GM23338 (cell line): ENCODE data around the gene XDH. TPM values are rescaled to one million over a fixed set of nuclear protein-coding genes. Genes with fewer than 3 reads are reported as not detected.

ENCODE experiments used
- ATAC-seq: fragments of 200-7000 bp; cut with Tn5 transposase; 3 replicates; pipeline ENCODE4 v1.9.1; 2020
- DNase-seq: peaks from one replicate; pipeline ENCODE4 v3.0.0-alpha.2; 2015; ENCODE audit warnings: low spot score
- H2AFZ ChIP-seq: fragments of 200-600 bp; sonication (generic); 2 replicates; pipeline ENCODE4 v1.8.0; 2016; ENCODE audit warnings: antibody characterized with exemption, mild to moderate bottlenecking, moderate library complexity
- H3F3A ChIP-seq: fragments of 200-600 bp; sonication (generic); replicated peaks from 2 replicates; pipeline ENCODE4 v1.8.0; 2017; ENCODE audit warnings: antibody characterized with exemption, mixed run types, low read depth
- H3K27ac ChIP-seq: fragments of 200-600 bp; sonication (generic); 2 replicates; pipeline ENCODE4 v1.6.1; 2016; ENCODE audit warnings: low read depth
- H3K27me3 ChIP-seq: fragments of 200-600 bp; sonication (generic); 2 replicates; pipeline ENCODE4 v1.8.0; 2016; ENCODE audit warnings: mild to moderate bottlenecking, mixed run types, moderate library complexity; ENCODE audit not compliant: insufficient read depth
- H3K36me3 ChIP-seq: fragments of 200-600 bp; sonication (generic); 2 replicates; pipeline ENCODE4 v1.8.0; 2016; ENCODE audit warnings: mild to moderate bottlenecking; ENCODE audit not compliant: insufficient read depth
- H3K4me1 ChIP-seq: fragments of 200-600 bp; sonication (generic); 2 replicates; pipeline ENCODE4 v1.8.0; 2016; ENCODE audit warnings: mild to moderate bottlenecking, moderate library complexity; ENCODE audit not compliant: insufficient read depth
- H3K4me2 ChIP-seq: fragments of 200-600 bp; sonication (generic); 2 replicates; pipeline ENCODE4 v1.7.1; 2017; ENCODE audit warnings: mixed run types
- H3K4me3 ChIP-seq: fragments of 200-600 bp; sonication (generic); 2 replicates; pipeline ENCODE4 v1.6.1; 2016; ENCODE audit warnings: mixed run types
- H3K79me2 ChIP-seq: fragments of 200-600 bp; sonication (generic); replicated peaks from 2 replicates; pipeline ENCODE4 v1.8.0; 2017; ENCODE audit warnings: mild to moderate bottlenecking; ENCODE audit not compliant: insufficient read depth
- H3K9me2 ChIP-seq: fragments of 200-600 bp; sonication (generic); 2 replicates; pipeline ENCODE4 v1.8.0; 2017; ENCODE audit not compliant: insufficient read depth
- H4K20me1 ChIP-seq: fragments of 200-600 bp; sonication (generic); replicated peaks from 2 replicates; pipeline ENCODE4 v1.8.0; 2017; ENCODE audit warnings: mild to moderate bottlenecking; ENCODE audit not compliant: insufficient read depth
- H3K27ac Mint-ChIP-seq: 2 replicates; pipeline ENCODE4 v1.8.0; 2020; ENCODE audit warnings: inconsistent platforms, mild to moderate bottlenecking, moderate library complexity, mixed read lengths
- H3K27me3 Mint-ChIP-seq: 3 replicates; pipeline ENCODE4 v1.8.0; 2022; ENCODE audit warnings: low read depth, mild to moderate bottlenecking, moderate library complexity, mixed read lengths, inconsistent platforms; ENCODE audit not compliant: insufficient read depth, poor library complexity
- H3K36me3 Mint-ChIP-seq: 3 replicates; pipeline ENCODE4 v1.8.0; 2021; ENCODE audit warnings: low read depth, mild to moderate bottlenecking, inconsistent platforms, moderate library complexity, mixed read lengths
- H3K4me1 Mint-ChIP-seq: 3 replicates; pipeline ENCODE4 v1.8.0; 2020; ENCODE audit warnings: mild to moderate bottlenecking, inconsistent platforms, mixed read lengths
- H3K4me3 Mint-ChIP-seq: 3 replicates; pipeline ENCODE4 v1.8.0; 2021; ENCODE audit warnings: moderate library complexity, mild to moderate bottlenecking, inconsistent platforms, mixed read lengths
- H3K9me3 Mint-ChIP-seq: 3 replicates; pipeline ENCODE4 v1.8.0; 2020; ENCODE audit warnings: moderate library complexity, mild to moderate bottlenecking, inconsistent platforms, mixed read lengths
- CREB1 ChIP-seq: fragments of 250-450 bp; sonication (Bioruptor Pico); IDR thresholded peaks from 2 replicates; pipeline ENCODE4 v1.5.0; 2020; ENCODE audit warnings: low read depth, mild to moderate bottlenecking, moderate library complexity
- JUNB ChIP-seq: IDR thresholded peaks from one replicate; pipeline ENCODE4 v1.6.1; 2016; ENCODE audit warnings: antibody characterized with exemption; ENCODE audit not compliant: unreplicated experiment
- POLR2AphosphoS5 ChIP-seq: IDR thresholded peaks from 2 replicates; pipeline ENCODE4 v1.6.1; 2016; ENCODE audit warnings: antibody characterized with exemption, low read depth
- REST ChIP-seq: IDR thresholded peaks from one replicate; pipeline ENCODE4 v1.6.1; 2018; ENCODE audit warnings: antibody characterized with exemption; ENCODE audit not compliant: unreplicated experiment
- STAT1 ChIP-seq: IDR thresholded peaks from one replicate; pipeline ENCODE4 v1.6.1; 2016; ENCODE audit warnings: antibody characterized with exemption; ENCODE audit not compliant: unreplicated experiment
- ZNF114 ChIP-seq: fragments of 250-450 bp; sonication (Bioruptor Pico); IDR thresholded peaks from 2 replicates; pipeline ENCODE4 v1.5.0; 2020; ENCODE audit warnings: mild to moderate bottlenecking, moderate library complexity
- ZNF331 ChIP-seq: fragments of 250-450 bp; sonication (Bioruptor Pico); IDR thresholded peaks from 2 replicates; pipeline ENCODE4 v1.5.0; 2020; ENCODE audit warnings: low read depth, mild to moderate bottlenecking, moderate library complexity
- ZNF462 ChIP-seq: fragments of 250-450 bp; sonication (Bioruptor Pico); IDR thresholded peaks from 2 replicates; pipeline ENCODE4 v1.5.0; 2020; ENCODE audit warnings: mild to moderate bottlenecking, moderate library complexity
- polyA plus RNA-seq: library from polyadenylated mRNA; unstranded; fragments of >200 nt; fragmentation: Nextera tagmentation; extraction: Ambion mirVana; gene quantifications from 2 replicates; pipeline ENCODE4 v1.2.1, GENCODE V29; 2016
- total RNA-seq: library from RNA; depleted of rRNA; stranded (reverse); fragments of >200 nt; shearing (Covaris generic); gene quantifications from 2 replicates; pipeline ENCODE4 v1.2.3, GENCODE V29; 2014

The XDH gene
- total and polyA plus RNA-seq, 2 experiments from 2014 or later, result 0.55 to 0.87 TPM

- TF ChIP-seq STAT1 (no peak), ZNF462 (CRISPR knock-in tag) (no peak), CREB1 (CRISPR knock-in tag) (no peak), ZNF114 (no peak), POLR2AphosphoS5 (no peak)
Observed at GRCh38 chr2:31397094-31397493, 17.4 kb downstream of the XDH start (continued).

GRCh38 chr2:31390324-31390723 is 24.2 kb downstream of the XDH start:
- Histone ChIP-seq H3K27me3 (no peaks in the 10 kb centered on the region), H3K4me2 (no peak overlapping the region), H4K20me1 (no peaks in the 10 kb centered on the region), H3F3A (no peaks in the 10 kb centered on the region), H3K27ac (no peak overlapping the region), H3K9me2 (0 out of 2 replicates have a peak, but pooled peaks cover 4% of the 10 kb centered on the region), H3K79me2 (no peaks in the 10 kb centered on the region), H3K36me3 (no peaks in the 10 kb centered on the region), H3K4me1 (no peaks in the 10 kb centered on the region), H2AFZ (no peak overlapping the region), H3K4me3 (no peak overlapping the region)
- Mint-ChIP-seq H3K4me3 (no peak overlapping the region), H3K27me3 (no peaks in the 10 kb centered on the region), H3K27ac (no peak overlapping the region), H3K9me3 (no peaks in the 10 kb centered on the region; the same call in 2 of the 3 replicates), H3K36me3 (no peaks in the 10 kb centered on the region), H3K4me1 (peaks cover 3% of the 10 kb centered on the region; the same call in 2 of the 3 replicates)
- DNase-seq, result no peak
- ATAC-seq, result no peak
- no peak for TF ChIP-seq CREB1 (CRISPR knock-in tag)
- no peak for TF ChIP-seq STAT1
- no peak for TF ChIP-seq ZNF331 (CRISPR knock-in tag)
- no peak for TF ChIP-seq JUNB
- no peak for TF ChIP-seq REST
- no peak for TF ChIP-seq POLR2AphosphoS5
